Endodermal cell (in vitro differentiated cells): ENCODE data around the gene RIPOR2. TPM values are rescaled to one million over a fixed set of nuclear protein-coding genes. Genes with fewer than 3 reads are reported as not detected.
A peak's percentile ranks its signal among the peaks of the same experiment; 100 is the strongest.

ENCODE experiments used
- DNase-seq: peaks from one replicate; pipeline ENCODE4 v3.0.0-alpha.2; 2017
- H3K27ac ChIP-seq: 2 replicates; pipeline ENCODE4 v1.5.1; 2013; ENCODE audit warnings: mild to moderate bottlenecking, low read depth, low read length, moderate library complexity
- H3K27me3 ChIP-seq: 2 replicates; pipeline ENCODE4 v1.6.1; 2013; ENCODE audit warnings: mild to moderate bottlenecking, low read length, moderate library complexity; ENCODE audit not compliant: insufficient read depth, control insufficient read depth, poor library complexity, severe bottlenecking
- H3K36me3 ChIP-seq: 2 replicates; pipeline ENCODE4 v1.7.0; 2013; ENCODE audit warnings: mild to moderate bottlenecking, low read length, moderate library complexity; ENCODE audit not compliant: control insufficient read depth, insufficient read depth
- H3K4me1 ChIP-seq: one replicate; pipeline ENCODE4 v1.7.0; 2013; ENCODE audit warnings: low read length; ENCODE audit not compliant: control insufficient read depth, insufficient read depth
- H3K4me3 ChIP-seq: 2 replicates; pipeline ENCODE4 v1.5.1; 2013; ENCODE audit warnings: mild to moderate bottlenecking, low read length, moderate library complexity
- H3K9ac ChIP-seq: 2 replicates; pipeline ENCODE4 v1.6.1; 2013; ENCODE audit warnings: mild to moderate bottlenecking, low read length, moderate library complexity; ENCODE audit not compliant: poor library complexity, severe bottlenecking; ENCODE audit errors: extremely low read depth
- H3K9me3 ChIP-seq: 2 replicates; pipeline ENCODE4 v1.6.1; 2013; ENCODE audit warnings: mild to moderate bottlenecking, low read length, moderate library complexity; ENCODE audit not compliant: control insufficient read depth
- H3K27ac Mint-ChIP-seq: 2 replicates; pipeline ENCODE4 v1.8.0; 2020; ENCODE audit warnings: mixed read lengths
- H3K27me3 Mint-ChIP-seq: 2 replicates; pipeline ENCODE4 v1.8.0; 2021; ENCODE audit warnings: mild to moderate bottlenecking, mixed read lengths; ENCODE audit not compliant: insufficient read depth
- H3K36me3 Mint-ChIP-seq: 2 replicates; pipeline ENCODE4 v1.8.0; 2020; ENCODE audit warnings: low read depth, mixed read lengths
- H3K4me1 Mint-ChIP-seq: 2 replicates; pipeline ENCODE4 v1.8.0; 2020; ENCODE audit warnings: mixed read lengths
- H3K4me3 Mint-ChIP-seq: 2 replicates; pipeline ENCODE4 v1.8.0; 2020; ENCODE audit warnings: mild to moderate bottlenecking, moderate library complexity, mixed read lengths
- H3K9me3 Mint-ChIP-seq: 2 replicates; pipeline ENCODE4 v1.8.0; 2020; ENCODE audit warnings: mild to moderate bottlenecking, mixed read lengths
- WGBS, 2 experiments: methylation state at CpG; one replicate each; pipeline versions ENCODE4 v1.1.5 to v1.1.7; 2013; ENCODE audit warnings: missing lambda C conversion rate in 2 of 2, mixed read lengths in 1 of 2; ENCODE audit not compliant: insufficient coverage in 1 of 2, insufficient read length in 1 of 2; 5-methylcytosine and 5-hydroxymethylcytosine counted together
- long read RNA-seq, 4 experiments: library from polyadenylated mRNA in 2 of 4; library from RNA in 1 of 4; library from capped mRNA in 1 of 4; stranded (forward) in 3 of 4; unstranded in 1 of 4; transcript quantifications; one replicate each; pipeline ENCODE4 v2.0.0, GENCODE V29; 2020 to 2021; ENCODE audit warnings: inconsistent platforms in 1 of 4
- polyA plus RNA-seq, 2 experiments: library from polyadenylated mRNA; stranded (reverse); fragments of 50-300 nt; gene quantifications; one replicate each; pipeline ENCODE4 v1.2.3, GENCODE V29; 2013
- total RNA-seq, 2 donors: library from RNA; stranded (reverse); fragmentation: NEBNext Ultra II Directional in 1 of 2; extraction: Animal tissue kit (Norgen Biotek cat#: 25700) in 1 of 2; gene quantifications; 2 replicates in 1 of 2; 3 replicates in 1 of 2; pipeline ENCODE4 v1.2.1, GENCODE V29; 2021
- TF ChIP-seq, protein P1 (sequence below): fragments of 200-600 bp; sonication (generic); conservative IDR thresholded peaks from 2 replicates; pipeline ENCODE4 v1.5.0; 2021; ENCODE audit warnings: antibody characterized with exemption, mild to moderate bottlenecking

RIPOR2 gene, protein sequence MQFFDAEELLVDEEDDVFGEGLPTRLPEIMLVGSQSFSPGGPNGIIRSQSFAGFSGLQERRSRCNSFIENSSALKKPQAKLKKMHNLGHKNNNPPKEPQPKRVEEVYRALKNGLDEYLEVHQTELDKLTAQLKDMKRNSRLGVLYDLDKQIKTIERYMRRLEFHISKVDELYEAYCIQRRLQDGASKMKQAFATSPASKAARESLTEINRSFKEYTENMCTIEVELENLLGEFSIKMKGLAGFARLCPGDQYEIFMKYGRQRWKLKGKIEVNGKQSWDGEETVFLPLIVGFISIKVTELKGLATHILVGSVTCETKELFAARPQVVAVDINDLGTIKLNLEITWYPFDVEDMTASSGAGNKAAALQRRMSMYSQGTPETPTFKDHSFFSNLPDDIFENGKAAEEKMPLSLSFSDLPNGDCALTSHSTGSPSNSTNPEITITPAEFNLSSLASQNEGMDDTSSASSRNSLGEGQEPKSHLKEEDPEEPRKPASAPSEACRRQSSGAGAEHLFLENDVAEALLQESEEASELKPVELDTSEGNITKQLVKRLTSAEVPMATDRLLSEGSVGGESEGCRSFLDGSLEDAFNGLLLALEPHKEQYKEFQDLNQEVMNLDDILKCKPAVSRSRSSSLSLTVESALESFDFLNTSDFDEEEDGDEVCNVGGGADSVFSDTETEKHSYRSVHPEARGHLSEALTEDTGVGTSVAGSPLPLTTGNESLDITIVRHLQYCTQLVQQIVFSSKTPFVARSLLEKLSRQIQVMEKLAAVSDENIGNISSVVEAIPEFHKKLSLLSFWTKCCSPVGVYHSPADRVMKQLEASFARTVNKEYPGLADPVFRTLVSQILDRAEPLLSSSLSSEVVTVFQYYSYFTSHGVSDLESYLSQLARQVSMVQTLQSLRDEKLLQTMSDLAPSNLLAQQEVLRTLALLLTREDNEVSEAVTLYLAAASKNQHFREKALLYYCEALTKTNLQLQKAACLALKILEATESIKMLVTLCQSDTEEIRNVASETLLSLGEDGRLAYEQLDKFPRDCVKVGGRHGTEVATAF
- 10 to 100 TPM in 1 of 2 donors, 1 to 10 TPM in 1; 9.3 to 10.4 TPM for total RNA-seq
- polyA plus RNA-seq (2013, experiment 1 of 2): 7.0 TPM
- 6.5 TPM for polyA plus RNA-seq (2013, experiment 2 of 2)
- long read RNA-seq, experiment 1, partial matches to known transcripts: 0 of 5 reads
- long read RNA-seq, experiment 1, other reads (novel, unspliced or antisense): 5 of 5 reads
- long read RNA-seq, experiment 2, partial matches to known transcripts: 4 of 12 reads
- long read RNA-seq, experiment 2, other reads (novel, unspliced or antisense): 6 of 12 reads
- long read RNA-seq, experiment 3, partial matches to known transcripts: 6 of 45 reads
- long read RNA-seq, experiment 3, other reads (novel, unspliced or antisense): 29 of 45 reads
- long read RNA-seq, experiment 4, partial matches to known transcripts: 1 of 9 reads
- long read RNA-seq, experiment 4, other reads (novel, unspliced or antisense): 7 of 9 reads

DNA sequence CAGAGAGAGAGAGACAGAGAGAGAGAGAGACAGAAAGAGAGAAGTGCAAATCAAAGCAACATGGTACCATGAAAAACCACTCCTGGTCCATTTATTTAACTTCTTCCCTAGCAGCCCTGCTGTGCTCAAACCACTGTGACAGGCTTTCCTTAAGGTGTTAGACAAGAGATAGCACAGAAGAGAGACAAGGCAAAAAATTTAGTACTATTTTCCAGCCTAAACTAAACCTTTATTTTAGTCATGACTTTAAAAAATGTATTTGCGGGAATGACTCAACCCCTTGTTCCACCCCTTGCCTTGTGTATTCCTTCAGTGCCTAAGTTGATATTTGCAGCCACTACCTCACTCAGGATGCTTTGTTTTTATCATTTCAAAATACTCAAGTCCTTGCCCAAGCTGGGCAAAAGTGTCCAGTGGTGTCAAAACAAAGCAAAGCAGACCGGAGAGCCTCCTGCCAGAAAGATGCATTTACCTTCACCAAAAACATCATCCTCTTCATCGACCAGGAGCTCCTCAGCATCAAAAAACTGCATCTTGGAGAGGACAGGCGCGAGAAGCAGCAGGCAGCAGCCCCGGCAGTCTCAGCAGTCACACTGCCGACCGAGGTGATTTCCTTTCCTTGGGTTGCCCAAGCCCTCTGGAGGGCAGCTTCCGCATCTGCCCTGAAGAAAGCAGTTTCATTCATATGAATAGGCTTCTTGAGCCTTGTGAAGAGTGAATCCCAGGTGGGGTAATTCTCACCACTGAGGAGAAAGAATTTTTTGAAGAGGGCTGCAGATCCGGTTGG lies at the start of gene RIPOR2:
TSS of gene RIPOR2 (minus strand) at position 595 of the 787 bp plus-strand sequence. CDS start at position 533, 62 bp downstream.
- WGBS, 2 experiments: 25 to 32% methylated on average over 6 to 10 of the region's 10 CpGs
- Mint-ChIP-seq H3K4me1 (peaks cover 69% of the 10 kb centered on the region), H3K27ac (peak within 1 kb of the TSS; percentile 83), H3K27me3 (no peaks in the 10 kb centered on the region), H3K9me3 (no peaks in the 10 kb centered on the region), H3K4me3 (peak within 1 kb of the TSS; percentile 41), H3K36me3 (no peaks in the 10 kb centered on the region)
- Histone ChIP-seq H3K36me3 (no peaks in the 10 kb centered on the region), H3K27ac (no peak within 1 kb of the TSS), H3K9ac (no peak within 1 kb of the TSS), H3K4me3 (peak within 1 kb of the TSS; percentile 71), H3K27me3 (no peaks in the 10 kb centered on the region), H3K4me1 (peaks cover 18% of the 10 kb centered on the region), H3K9me3 (no peaks in the 10 kb centered on the region)
- peak; percentile 89 for DNase-seq
- TF ChIP-seq, protein P1, sequence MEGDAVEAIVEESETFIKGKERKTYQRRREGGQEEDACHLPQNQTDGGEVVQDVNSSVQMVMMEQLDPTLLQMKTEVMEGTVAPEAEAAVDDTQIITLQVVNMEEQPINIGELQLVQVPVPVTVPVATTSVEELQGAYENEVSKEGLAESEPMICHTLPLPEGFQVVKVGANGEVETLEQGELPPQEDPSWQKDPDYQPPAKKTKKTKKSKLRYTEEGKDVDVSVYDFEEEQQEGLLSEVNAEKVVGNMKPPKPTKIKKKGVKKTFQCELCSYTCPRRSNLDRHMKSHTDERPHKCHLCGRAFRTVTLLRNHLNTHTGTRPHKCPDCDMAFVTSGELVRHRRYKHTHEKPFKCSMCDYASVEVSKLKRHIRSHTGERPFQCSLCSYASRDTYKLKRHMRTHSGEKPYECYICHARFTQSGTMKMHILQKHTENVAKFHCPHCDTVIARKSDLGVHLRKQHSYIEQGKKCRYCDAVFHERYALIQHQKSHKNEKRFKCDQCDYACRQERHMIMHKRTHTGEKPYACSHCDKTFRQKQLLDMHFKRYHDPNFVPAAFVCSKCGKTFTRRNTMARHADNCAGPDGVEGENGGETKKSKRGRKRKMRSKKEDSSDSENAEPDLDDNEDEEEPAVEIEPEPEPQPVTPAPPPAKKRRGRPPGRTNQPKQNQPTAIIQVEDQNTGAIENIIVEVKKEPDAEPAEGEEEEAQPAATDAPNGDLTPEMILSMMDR: peak; percentile 73

DNA sequence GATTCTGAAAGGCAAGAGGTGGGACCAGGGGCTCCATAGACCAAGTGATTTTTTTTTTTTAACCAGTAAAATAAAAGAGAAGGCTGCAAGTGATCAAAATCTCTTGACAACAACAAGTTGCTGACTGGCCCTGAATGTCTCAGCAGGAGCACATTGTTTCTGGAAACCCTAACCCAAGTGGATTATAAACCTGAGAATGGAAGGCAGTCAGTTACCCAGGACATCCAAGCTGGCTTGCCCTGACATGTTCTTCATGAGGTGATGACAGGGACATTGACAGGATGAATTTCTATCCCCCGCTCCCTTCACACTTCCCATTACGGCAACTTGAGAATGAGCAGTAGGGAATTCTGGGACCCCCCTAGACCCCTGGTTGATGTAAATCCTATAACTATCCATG lies 49.6 kb upstream of the RIPOR2 start:
- Mint-ChIP-seq H3K4me1 (peaks cover 52% of the 10 kb centered on the region), H3K36me3 (no peaks in the 10 kb centered on the region), H3K9me3 (peaks cover 21% of the 10 kb centered on the region), H3K27me3 (no peaks in the 10 kb centered on the region), H3K4me3 (no peak overlapping the region), H3K27ac (peak overlapping the region; percentile 92)
- 49% methylated on average over 2 of the region's 2 CpGs; no CpG with 5 or more reads in 1 of the 2 experiments for WGBS, 2 experiments
- H3K4me1 ChIP-seq: peaks cover 28% of the 10 kb centered on the region
- no peaks in the 10 kb centered on the region for H3K36me3 ChIP-seq
- peak; percentile 82 for DNase-seq
- peak overlapping the region; percentile 75 for H3K27ac ChIP-seq
- H3K9ac ChIP-seq: no peak overlapping the region
- TF ChIP-seq, protein P1: no peak
- H3K9me3 ChIP-seq: peaks cover 21% of the 10 kb centered on the region
- peak overlapping the region; percentile 66 for H3K4me3 ChIP-seq
- H3K27me3 ChIP-seq: no peaks in the 10 kb centered on the region
